ENCODE measurements around the gene SLC29A3.

Gene SLC29A3

GRCh38 chr10:71392791-71393781, 74.0 kb downstream of the SLC29A3 start:
- DNase-seq (ENCODE audit: low spot score) = no peak

GRCh38 chr10:71393841-71394475, 74.9 kb downstream of the SLC29A3 start:
- no peak for DNase-seq (ENCODE audit: low spot score)

- DNase-seq (ENCODE audit: low spot score) = no peak
These were observed 76.0 kb downstream of the SLC29A3 start for GRCh38 chr10:71394926-71395562.

GRCh38 chr10:71395621-71396020, 76.6 kb downstream of the SLC29A3 start:
- DNase-seq (ENCODE audit: low spot score) = no peak

- peak; percentile 30 for DNase-seq (ENCODE audit: low spot score)
These were observed 77.1 kb downstream of the SLC29A3 start for GRCh38 chr10:71396084-71396710.

- peak; percentile 42 for DNase-seq (ENCODE audit: low spot score)
These were observed 77.7 kb downstream of the SLC29A3 start, which contains the start of gene CDH23 for GRCh38 chr10:71396711-71397295. Gene CDH23, plus strand, starts transcription at chr10:71396920. Its CDS starts 42,912 bp downstream, at chr10:71439832.

- no peak for DNase-seq (ENCODE audit: low spot score)
These were observed 78.5 kb downstream of the SLC29A3 start for GRCh38 chr10:71397296-71398212.

GRCh38 chr10:71398976-71399375, 79.9 kb downstream of the SLC29A3 start:
- no peak for DNase-seq (ENCODE audit: low spot score)

GRCh38 chr10:71399946-71400345, 80.9 kb downstream of the SLC29A3 start:
- no peak for DNase-seq (ENCODE audit: low spot score)

GRCh38 chr10:71401056-71401455, 82.0 kb downstream of the SLC29A3 start:
- DNase-seq (ENCODE audit: low spot score) = no peak

- no peak for DNase-seq (ENCODE audit: low spot score)
These were observed 82.9 kb downstream of the SLC29A3 start for GRCh38 chr10:71402005-71402404.

- DNase-seq (ENCODE audit: low spot score) = no peak
These were observed 85.6 kb downstream of the SLC29A3 start for GRCh38 chr10:71404503-71405295.

GRCh38 chr10:71406878-71407277, 87.8 kb downstream of the SLC29A3 start:
- no peak for DNase-seq (ENCODE audit: low spot score)

- no peak for DNase-seq (ENCODE audit: low spot score)
These were observed 89.6 kb downstream of the SLC29A3 start for GRCh38 chr10:71408436-71409225.

GRCh38 chr10:71409516-71410104, 90.6 kb downstream of the SLC29A3 start:
- DNase-seq (ENCODE audit: low spot score) = no peak

All from AG20443 (cell line).